Smooth muscle cell (in vitro differentiated cells): ENCODE results near the gene ARMC9. TPM values are rescaled to one million over a fixed set of nuclear protein-coding genes. Genes with fewer than 3 reads are reported as not detected.

Experiments used
- DNase-seq: peaks from one replicate; lab custom pipeline; 2025; ENCODE audit not compliant: unreplicated experiment; lab: John Stamatoyannopoulos, UW
- H2AFZ ChIP-seq: fragments of 200-600 bp; sonication (generic); 2 replicates; pipeline ENCODE4 v1.6.0; 2016; ENCODE audit warnings: antibody characterized with exemption, low read depth, mild to moderate bottlenecking
- H3F3A ChIP-seq: fragments of 200-600 bp; sonication (generic); 2 replicates; pipeline ENCODE4 v1.6.0; 2017; ENCODE audit warnings: antibody characterized with exemption, low read depth
- H3K27ac ChIP-seq: fragments of 200-600 bp; sonication (generic); 2 replicates; pipeline ENCODE4 v1.5.1; 2016; ENCODE audit warnings: low read depth, mild to moderate bottlenecking
- H3K27me3 ChIP-seq: fragments of 200-600 bp; sonication (generic); 2 replicates; pipeline ENCODE4 v1.6.1; 2016; ENCODE audit warnings: low read depth, mild to moderate bottlenecking
- H3K36me3 ChIP-seq: fragments of 200-600 bp; sonication (generic); 2 replicates; pipeline ENCODE4 v1.5.1; 2016; ENCODE audit warnings: low read depth
- H3K4me1 ChIP-seq: fragments of 200-600 bp; sonication (generic); 2 replicates; pipeline ENCODE4 v1.5.1; 2016; ENCODE audit warnings: low read depth
- H3K4me2 ChIP-seq: fragments of 200-600 bp; sonication (generic); 2 replicates; pipeline ENCODE4 v1.6.0; 2016; ENCODE audit warnings: mild to moderate bottlenecking
- H3K4me3 ChIP-seq: fragments of 200-600 bp; sonication (generic); 2 replicates; pipeline ENCODE4 v1.5.1; 2016; ENCODE audit warnings: mild to moderate bottlenecking
- H3K79me2 ChIP-seq: fragments of 200-600 bp; sonication (generic); 2 replicates; pipeline ENCODE4 v1.6.0; 2016; ENCODE audit warnings: low read depth, mild to moderate bottlenecking
- H3K9ac ChIP-seq: fragments of 200-600 bp; sonication (generic); 2 replicates; pipeline ENCODE4 v1.6.0; 2016; ENCODE audit warnings: low read depth
- H3K9me3 ChIP-seq: fragments of 200-600 bp; sonication (generic); replicated peaks from 2 replicates; pipeline ENCODE4 v1.5.1; 2016; ENCODE audit warnings: low read depth
- H4K20me1 ChIP-seq: fragments of 200-600 bp; sonication (generic); 2 replicates; pipeline ENCODE4 v1.6.0; 2016; ENCODE audit warnings: low read depth
- WGBS: methylation state at CpG from one replicate; pipeline ENCODE4 v1.1.7; 2016; ENCODE audit warnings: low lambda C conversion rate; 5-methylcytosine and 5-hydroxymethylcytosine counted together
- polyA plus RNA-seq: library from polyadenylated mRNA; unstranded; fragments of >200 nt; fragmentation: Nextera tagmentation; extraction: Ambion mirVana; gene quantifications from 2 replicates; pipeline ENCODE4 v1.2.1, GENCODE V29; 2016
- total RNA-seq: library from RNA; depleted of rRNA; stranded (reverse); fragments of >200 nt; gene quantifications from 2 replicates; pipeline ENCODE4 v1.2.3, GENCODE V29; 2014
- TF ChIP-seq, protein P1 (sequence below): fragments of 200-600 bp; sonication (generic); IDR thresholded peaks from 2 replicates; pipeline ENCODE4 v1.5.1; 2017; ENCODE audit warnings: borderline replicate concordance, mild to moderate bottlenecking, antibody characterized with exemption; ENCODE audit not compliant: insufficient read depth, poor library complexity, severe bottlenecking

ARMC9 gene
- total and polyA plus RNA-seq, 2 experiments from 2014 or later: 34.7 to 51.0 TPM

- H4K20me1 ChIP-seq: no peaks in the 10 kb centered on the region
- no peak overlapping the region for H3K4me2 ChIP-seq
- H3F3A ChIP-seq: no peaks in the 10 kb centered on the region
- H3K27me3 ChIP-seq: no peaks in the 10 kb centered on the region
- H3K27ac ChIP-seq: no peak overlapping the region
- H3K4me1 ChIP-seq: peaks cover 4% of the 10 kb centered on the region
- H3K36me3 ChIP-seq: no peaks in the 10 kb centered on the region
- TF ChIP-seq, protein P1, sequence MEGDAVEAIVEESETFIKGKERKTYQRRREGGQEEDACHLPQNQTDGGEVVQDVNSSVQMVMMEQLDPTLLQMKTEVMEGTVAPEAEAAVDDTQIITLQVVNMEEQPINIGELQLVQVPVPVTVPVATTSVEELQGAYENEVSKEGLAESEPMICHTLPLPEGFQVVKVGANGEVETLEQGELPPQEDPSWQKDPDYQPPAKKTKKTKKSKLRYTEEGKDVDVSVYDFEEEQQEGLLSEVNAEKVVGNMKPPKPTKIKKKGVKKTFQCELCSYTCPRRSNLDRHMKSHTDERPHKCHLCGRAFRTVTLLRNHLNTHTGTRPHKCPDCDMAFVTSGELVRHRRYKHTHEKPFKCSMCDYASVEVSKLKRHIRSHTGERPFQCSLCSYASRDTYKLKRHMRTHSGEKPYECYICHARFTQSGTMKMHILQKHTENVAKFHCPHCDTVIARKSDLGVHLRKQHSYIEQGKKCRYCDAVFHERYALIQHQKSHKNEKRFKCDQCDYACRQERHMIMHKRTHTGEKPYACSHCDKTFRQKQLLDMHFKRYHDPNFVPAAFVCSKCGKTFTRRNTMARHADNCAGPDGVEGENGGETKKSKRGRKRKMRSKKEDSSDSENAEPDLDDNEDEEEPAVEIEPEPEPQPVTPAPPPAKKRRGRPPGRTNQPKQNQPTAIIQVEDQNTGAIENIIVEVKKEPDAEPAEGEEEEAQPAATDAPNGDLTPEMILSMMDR: no peak
- H3K9ac ChIP-seq: no peak overlapping the region
- DNase-seq: no peak
- H3K79me2 ChIP-seq: no peaks in the 10 kb centered on the region
- no peak overlapping the region for H3K4me3 ChIP-seq
- no peak overlapping the region for H2AFZ ChIP-seq
- no peaks in the 10 kb centered on the region for H3K9me3 ChIP-seq
- WGBS: 91% methylated on average over 5 of the region's 5 CpGs
Observed at GRCh38 chr2:231305221-231305620, 106.8 kb downstream of the ARMC9 start.

DNA sequence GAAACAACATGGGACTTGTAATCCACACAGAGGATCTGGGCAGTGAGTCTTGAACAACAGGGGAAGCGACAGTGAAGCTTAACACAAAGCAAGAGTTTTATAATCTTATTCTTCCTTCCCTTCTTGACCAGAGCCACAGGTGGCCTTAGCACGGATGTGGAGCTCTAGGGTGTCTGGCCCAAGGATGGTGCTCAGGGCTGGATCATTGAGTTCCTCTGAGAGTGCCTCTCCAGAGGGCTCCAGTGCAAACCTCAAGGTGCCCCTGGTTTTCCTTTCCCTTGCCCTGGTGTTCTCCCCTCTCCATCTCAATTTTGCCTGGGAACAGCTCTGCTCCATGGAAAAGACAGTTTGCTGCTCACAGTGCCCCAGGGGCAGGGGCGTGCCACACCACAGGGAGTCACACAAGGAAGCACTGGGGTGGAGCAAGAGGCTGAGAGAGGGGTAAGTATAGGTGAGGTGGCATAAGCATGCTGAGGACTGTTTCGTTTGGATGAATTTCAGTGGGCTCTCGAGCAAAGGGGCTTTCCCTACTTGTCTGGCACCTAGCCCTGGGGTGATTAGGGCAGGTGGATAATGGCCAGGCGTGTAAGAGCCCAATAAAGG lies 108.5 kb downstream of the ARMC9 start:
- no peak overlapping the region for H3K27ac ChIP-seq
- H3K36me3 ChIP-seq: no peaks in the 10 kb centered on the region
- H3K27me3 ChIP-seq: no peaks in the 10 kb centered on the region
- no peak for DNase-seq
- no peaks in the 10 kb centered on the region for H3K79me2 ChIP-seq
- no peaks in the 10 kb centered on the region for H3K9me3 ChIP-seq
- H3K4me3 ChIP-seq: no peak overlapping the region
- peaks cover 4% of the 10 kb centered on the region for H3K4me1 ChIP-seq
- H2AFZ ChIP-seq: no peak overlapping the region
- H3K4me2 ChIP-seq: no peak overlapping the region
- H4K20me1 ChIP-seq: no peaks in the 10 kb centered on the region
- H3K9ac ChIP-seq: no peak overlapping the region
- H3F3A ChIP-seq: no peaks in the 10 kb centered on the region
- WGBS: 91% methylated on average over 6 of the region's 6 CpGs
- TF ChIP-seq, protein P1: no peak

- Histone ChIP-seq H3K4me3 (no peak overlapping the region), H3F3A (no peaks in the 10 kb centered on the region), H4K20me1 (no peaks in the 10 kb centered on the region), H3K9me3 (no peaks in the 10 kb centered on the region), H3K9ac (no peak overlapping the region), H3K27me3 (no peaks in the 10 kb centered on the region), H3K79me2 (no peaks in the 10 kb centered on the region), H3K36me3 (no peaks in the 10 kb centered on the region), H2AFZ (no peak overlapping the region), H3K4me1 (peaks cover 4% of the 10 kb centered on the region), H3K27ac (no peak overlapping the region), H3K4me2 (no peak overlapping the region)
- TF ChIP-seq, protein P1: no peak
- DNase-seq: no peak
- 97% methylated on average over 6 of the region's 6 CpGs for WGBS
Observed at GRCh38 chr2:231308219-231308618, 109.8 kb downstream of the ARMC9 start.
